HG03457 (cell line): ENCODE measurements around the gene ABCA12.

Experiments
- ATAC-seq: cut with Tn5 transposase; IDR thresholded peaks from one replicate; pipeline ENCODE4 v1.9.1; 2021; ENCODE audit warnings: moderate number of reproducible peaks; ENCODE audit not compliant: unreplicated experiment

The ABCA12 gene

DNA sequence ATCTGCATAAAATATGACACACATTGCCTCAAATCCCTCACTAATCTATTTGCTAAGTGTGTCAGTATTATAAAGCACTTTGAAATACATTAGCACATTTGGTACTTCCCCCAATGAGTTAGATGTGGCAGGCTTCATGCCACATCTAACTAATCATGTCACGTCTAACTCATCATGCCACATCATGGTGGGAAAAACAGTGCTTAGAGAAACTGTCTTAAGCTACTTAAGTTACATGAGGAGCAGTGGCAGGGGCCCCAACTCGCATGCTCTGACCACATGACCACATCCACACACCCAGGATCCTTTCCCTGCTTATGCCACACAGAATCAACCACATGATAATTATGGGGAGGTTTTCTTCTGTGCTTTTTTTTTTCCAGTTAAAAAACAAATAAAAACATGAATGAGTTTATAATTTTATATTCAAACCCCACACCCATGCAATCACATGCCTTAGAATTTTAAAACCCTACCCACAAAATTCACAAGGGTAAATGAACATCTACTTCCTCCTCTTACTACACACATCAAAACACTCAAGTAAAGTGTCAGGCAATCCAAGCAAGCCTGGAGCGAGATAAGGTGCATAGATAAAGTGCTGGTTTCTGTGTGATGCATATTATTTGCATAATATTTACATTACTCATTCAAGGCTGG, 1.6 kb downstream of the ABCA12 start:
- ATAC-seq: peak; percentile 69

DNA sequence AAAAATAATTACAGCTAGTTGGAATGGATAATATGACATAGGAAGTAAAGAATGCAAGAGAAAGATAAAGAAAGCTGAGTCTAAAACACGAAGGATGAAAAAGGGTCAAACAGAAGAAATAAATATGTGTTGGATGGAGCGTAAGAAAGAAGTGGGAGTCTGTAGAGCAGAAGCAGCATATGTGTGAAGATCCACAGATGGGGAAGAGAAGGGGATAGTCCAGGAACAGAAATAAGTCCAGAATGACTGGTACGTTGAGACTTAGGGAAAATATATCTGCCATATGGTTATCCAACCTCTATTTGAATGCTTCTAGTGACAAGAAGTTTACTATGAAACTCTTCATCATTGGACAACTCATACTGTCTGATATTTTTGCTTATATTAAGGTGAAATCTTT, 18.0 kb downstream of the ABCA12 start:
- ATAC-seq: no peak

GRCh38 chr2:215119847-215120246, 18.6 kb downstream of the ABCA12 start:
- ATAC-seq: no peak

DNA sequence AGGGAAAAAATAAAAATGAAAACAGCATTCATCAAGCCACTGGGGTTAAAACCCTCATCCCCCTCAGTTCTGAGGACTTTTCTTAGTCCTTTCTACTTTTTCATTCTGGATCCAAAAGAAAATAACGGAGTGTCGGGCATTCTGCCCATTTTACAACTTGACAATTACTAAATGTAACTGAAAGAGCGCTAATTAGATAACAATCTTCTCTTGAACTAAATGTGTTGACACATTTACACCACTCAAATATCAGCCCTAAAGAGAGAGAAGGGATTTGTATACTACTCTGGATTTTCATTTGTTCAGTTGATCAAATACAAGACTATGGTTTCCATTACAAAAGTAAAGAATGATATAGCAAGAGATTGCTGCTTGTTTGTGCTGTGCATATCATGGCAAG, 27.5 kb downstream of the ABCA12 start:
- no peak for ATAC-seq

GRCh38 chr2:215107216-215108056, 31.0 kb downstream of the ABCA12 start:
- no peak for ATAC-seq

- no peak for ATAC-seq
Measured at GRCh38 chr2:215105607-215106354, 32.6 kb downstream of the ABCA12 start.

DNA sequence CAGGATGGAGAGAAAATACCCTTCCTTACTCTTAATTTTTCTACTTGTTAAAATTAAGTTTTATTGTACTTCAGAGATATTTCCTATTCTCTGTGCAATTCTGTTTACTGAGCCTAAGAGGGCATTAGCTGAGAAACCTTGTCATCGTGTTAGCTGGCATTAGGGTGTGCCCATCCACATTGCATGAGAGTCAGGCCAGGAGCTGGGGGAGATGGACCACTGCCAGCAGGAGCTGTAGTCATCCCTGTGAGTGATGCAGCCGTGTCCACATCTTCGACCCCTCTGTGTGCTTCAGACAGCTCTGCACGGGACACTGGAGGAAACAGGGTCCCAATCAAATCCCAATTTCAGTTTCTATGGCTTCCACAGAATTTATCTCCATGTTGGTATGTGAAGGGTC, 34.2 kb downstream of the ABCA12 start:
- no peak for ATAC-seq

GRCh38 chr2:215098875-215099274, 39.6 kb downstream of the ABCA12 start:
- ATAC-seq: no peak

GRCh38 chr2:215084080-215084479, 54.3 kb downstream of the ABCA12 start:
- no peak for ATAC-seq

DNA sequence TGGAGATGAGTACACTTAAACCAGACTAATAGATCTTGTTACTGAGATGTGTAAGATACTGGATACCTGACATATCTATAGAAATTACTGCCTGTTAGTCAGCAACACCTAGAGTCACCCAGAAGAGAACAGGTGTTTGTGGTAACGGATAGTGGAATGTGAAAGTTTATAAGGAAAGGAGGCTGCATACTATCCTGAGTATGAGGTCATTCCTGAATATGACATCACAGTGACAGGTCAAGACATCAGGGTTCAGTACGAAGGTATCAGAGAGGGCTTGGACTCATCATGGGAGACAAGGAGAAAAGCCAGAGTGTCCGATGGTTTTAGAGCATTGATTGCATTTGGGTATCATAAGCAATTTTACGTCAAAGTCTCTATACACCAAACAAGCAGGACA, 55.3 kb downstream of the ABCA12 start:
- no peak for ATAC-seq

- ATAC-seq: no peak
Measured at GRCh38 chr2:215082446-215082845, 56.0 kb downstream of the ABCA12 start.

GRCh38 chr2:215080545-215080944, 57.9 kb downstream of the ABCA12 start:
- no peak for ATAC-seq

GRCh38 chr2:215071676-215072075, 66.8 kb downstream of the ABCA12 start:
- ATAC-seq: no peak

GRCh38 chr2:215068399-215068798, 70.0 kb downstream of the ABCA12 start:
- no peak for ATAC-seq

DNA sequence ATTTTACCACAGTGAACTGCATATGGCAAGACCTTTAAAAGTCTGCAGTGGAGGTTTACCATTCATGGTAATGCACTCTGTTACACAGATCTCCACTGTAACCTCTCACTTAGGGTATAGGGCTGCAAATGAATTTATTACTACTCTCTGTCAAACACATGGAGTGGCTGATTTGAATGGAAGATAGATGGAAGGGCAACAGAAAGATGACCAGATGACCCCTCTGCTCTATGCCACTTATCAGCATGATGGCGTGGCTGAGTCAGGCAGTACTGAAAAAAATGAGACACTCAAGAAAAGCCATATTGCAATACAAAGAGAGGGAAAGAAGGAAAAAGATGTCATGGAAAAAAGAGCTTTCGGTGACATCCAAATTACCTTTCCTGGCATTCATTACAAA, 72.3 kb downstream of the ABCA12 start:
- ATAC-seq: no peak

- ATAC-seq: no peak
Measured at GRCh38 chr2:215063526-215063925, 74.9 kb downstream of the ABCA12 start.

DNA sequence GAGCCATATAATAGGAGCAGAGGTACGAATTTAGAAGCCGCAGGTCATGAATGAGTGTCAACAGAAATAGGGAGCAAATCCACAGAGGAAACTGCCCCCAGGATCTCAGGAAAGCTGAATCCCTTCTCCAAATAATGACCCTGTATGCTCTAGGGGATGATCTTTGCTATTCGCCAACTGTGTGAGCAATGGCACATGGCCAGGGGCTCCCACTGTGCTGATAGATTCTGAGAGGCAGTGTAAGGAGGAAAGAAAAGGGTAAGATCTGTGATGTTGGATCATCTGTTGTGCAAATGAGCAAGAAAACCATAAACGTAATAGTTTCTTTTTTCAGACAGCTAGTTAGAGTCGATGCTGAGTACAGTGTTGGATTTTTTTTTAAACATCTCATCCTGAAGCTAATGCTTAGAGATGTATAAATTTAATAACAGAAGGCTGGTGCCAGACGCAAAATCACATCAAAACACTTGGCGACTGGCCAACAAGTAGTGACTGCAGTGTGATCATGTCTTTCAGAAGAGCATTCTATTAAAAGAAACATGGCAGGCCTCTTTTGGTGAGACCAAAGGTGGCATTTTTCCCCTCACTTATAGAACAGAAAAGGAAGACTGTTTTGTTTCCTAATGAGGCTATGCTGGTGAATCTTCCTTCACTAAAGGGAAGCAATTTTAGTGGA, 77.4 kb downstream of the ABCA12 start:
- ATAC-seq: no peak

- ATAC-seq: no peak
Measured at GRCh38 chr2:215059724-215060123, 78.7 kb downstream of the ABCA12 start.

DNA sequence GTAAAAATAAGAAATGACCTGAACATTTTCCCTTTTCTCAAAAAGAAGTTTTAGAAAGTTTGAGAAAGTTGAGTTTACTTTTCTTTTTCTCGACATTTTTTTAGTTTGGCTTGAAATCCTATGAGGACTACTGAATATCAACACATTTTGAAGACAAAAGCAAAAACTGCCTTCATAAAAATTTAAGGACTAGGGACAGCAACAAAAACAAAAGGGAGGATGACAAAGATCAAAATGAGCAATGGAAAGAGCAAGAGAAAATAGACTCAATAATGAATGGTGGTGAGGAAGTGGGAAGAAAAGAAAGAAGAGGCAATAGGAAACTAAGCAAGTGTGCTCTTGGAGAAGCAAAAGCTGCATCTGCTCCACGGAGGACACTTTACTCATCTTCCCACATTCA, 82.5 kb downstream of the ABCA12 start:
- no peak for ATAC-seq

DNA sequence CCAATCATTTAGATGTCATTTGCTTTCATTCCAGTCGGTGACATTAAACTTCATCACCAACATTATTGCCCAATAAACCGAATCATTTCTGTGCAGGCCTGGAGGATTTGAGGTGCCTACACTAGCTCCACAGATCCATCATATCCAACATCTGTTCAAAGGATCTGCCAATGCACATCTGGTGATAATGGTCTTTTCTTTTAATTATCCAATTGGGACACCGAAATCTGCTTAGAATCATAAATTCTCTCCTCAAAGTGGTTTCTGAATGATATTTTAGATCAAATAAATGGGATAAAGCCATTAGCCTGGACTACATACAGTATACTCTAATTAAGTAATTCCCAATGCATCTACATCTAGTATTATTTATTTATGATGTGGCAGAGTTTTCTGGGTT, 85.6 kb downstream of the ABCA12 start:
- ATAC-seq: no peak

GRCh38 chr2:215052404-215052803, 86.0 kb downstream of the ABCA12 start:
- no peak for ATAC-seq
